Chondrocyte (in vitro differentiated cells): ENCODE measurements around the gene PRMT5. TPM values are rescaled to one million over a fixed set of nuclear protein-coding genes. Genes with fewer than 3 reads are reported as not detected.

Experiments
- DNase-seq: peaks from one replicate; pipeline ENCODE4 v3.0.0; 2021; ENCODE audit warnings: mixed read lengths, low spot score
- H3K27ac Mint-ChIP-seq: one replicate; pipeline ENCODE4 v1.8.0; 2021; ENCODE audit warnings: mild to moderate bottlenecking, moderate library complexity, mixed read lengths; ENCODE audit not compliant: unreplicated experiment
- H3K27me3 Mint-ChIP-seq: 2 replicates; pipeline ENCODE4 v1.8.0; 2021; ENCODE audit warnings: low read depth, mixed read lengths
- H3K36me3 Mint-ChIP-seq: 2 replicates; pipeline ENCODE4 v1.8.0; 2021; ENCODE audit warnings: low read depth, mixed read lengths
- H3K4me1 Mint-ChIP-seq: 2 replicates; pipeline ENCODE4 v1.8.0; 2021; ENCODE audit warnings: low read depth, mild to moderate bottlenecking, mixed read lengths
- H3K4me3 Mint-ChIP-seq: one replicate; pipeline ENCODE4 v1.8.0; 2021; ENCODE audit warnings: mild to moderate bottlenecking, moderate library complexity, mixed read lengths; ENCODE audit not compliant: unreplicated experiment
- H3K9me3 Mint-ChIP-seq: 2 replicates; pipeline ENCODE4 v1.8.0; 2021; ENCODE audit warnings: low read depth, mixed read lengths
- total RNA-seq: library from RNA; stranded (reverse); gene quantifications from 3 replicates; pipeline ENCODE4 v1.2.1, GENCODE V29; 2021
- TF ChIP-seq, protein P1 (sequence below): fragments of 200-600 bp; sonication (generic); IDR thresholded peaks from 2 replicates; pipeline ENCODE4 v1.5.0; 2021; ENCODE audit warnings: antibody characterized with exemption, mild to moderate bottlenecking, moderate library complexity

Gene PRMT5
- total RNA-seq, 1 donor from 2014 or later: 50.4 TPM

DNA sequence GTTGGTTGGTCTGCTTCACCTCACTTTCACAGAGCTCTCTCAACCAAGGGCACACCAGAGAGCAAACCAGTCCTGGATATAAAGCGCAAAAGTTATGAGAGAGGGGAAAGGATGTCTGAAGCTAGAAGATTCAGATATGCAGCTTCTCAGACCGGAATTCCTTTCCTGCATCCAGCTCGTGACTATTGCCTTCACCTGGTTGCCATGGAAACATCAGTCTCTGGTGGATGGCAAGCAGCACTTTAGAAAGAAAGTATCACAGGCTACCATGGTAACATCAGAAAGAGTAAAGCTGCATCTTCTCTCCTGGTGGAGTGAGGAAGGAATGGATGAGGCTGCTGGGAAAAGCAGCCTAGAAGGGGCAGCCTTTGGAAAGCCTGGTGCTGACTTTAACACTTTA is 32.4 kb downstream of the PRMT5 start:
- DNase-seq: no peak
- Mint-ChIP-seq H3K27me3 (no peaks in the 10 kb centered on the region), H3K4me1 (peaks cover 20% of the 10 kb centered on the region), H3K27ac (no peak overlapping the region), H3K4me3 (no peak overlapping the region), H3K36me3 (peaks cover 8% of the 10 kb centered on the region), H3K9me3 (no peaks in the 10 kb centered on the region)
- TF ChIP-seq, protein P1, sequence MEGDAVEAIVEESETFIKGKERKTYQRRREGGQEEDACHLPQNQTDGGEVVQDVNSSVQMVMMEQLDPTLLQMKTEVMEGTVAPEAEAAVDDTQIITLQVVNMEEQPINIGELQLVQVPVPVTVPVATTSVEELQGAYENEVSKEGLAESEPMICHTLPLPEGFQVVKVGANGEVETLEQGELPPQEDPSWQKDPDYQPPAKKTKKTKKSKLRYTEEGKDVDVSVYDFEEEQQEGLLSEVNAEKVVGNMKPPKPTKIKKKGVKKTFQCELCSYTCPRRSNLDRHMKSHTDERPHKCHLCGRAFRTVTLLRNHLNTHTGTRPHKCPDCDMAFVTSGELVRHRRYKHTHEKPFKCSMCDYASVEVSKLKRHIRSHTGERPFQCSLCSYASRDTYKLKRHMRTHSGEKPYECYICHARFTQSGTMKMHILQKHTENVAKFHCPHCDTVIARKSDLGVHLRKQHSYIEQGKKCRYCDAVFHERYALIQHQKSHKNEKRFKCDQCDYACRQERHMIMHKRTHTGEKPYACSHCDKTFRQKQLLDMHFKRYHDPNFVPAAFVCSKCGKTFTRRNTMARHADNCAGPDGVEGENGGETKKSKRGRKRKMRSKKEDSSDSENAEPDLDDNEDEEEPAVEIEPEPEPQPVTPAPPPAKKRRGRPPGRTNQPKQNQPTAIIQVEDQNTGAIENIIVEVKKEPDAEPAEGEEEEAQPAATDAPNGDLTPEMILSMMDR: no peak

DNA sequence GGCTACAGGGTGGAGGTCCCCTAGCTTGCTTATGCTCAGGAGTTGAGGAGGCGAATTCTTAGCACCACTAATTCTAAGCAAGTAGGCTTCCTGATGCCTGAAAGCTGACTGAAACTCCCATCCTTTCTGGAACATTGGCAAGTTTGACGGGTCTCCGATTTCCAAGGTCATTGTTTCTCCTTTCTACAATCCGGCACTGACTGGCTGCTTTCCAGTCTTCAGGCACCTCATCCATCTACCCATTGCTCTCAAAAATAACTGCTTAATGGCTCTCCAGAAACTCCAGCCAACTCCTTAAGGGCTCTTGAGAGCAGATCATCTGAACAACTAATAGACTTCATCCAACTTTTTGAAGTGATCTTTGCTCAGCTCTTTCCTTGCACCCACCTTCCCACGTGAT is 32.8 kb downstream of the PRMT5 start:
- Mint-ChIP-seq H3K36me3 (peaks cover 6% of the 10 kb centered on the region), H3K27ac (no peak overlapping the region), H3K27me3 (no peaks in the 10 kb centered on the region), H3K4me1 (peaks cover 20% of the 10 kb centered on the region), H3K4me3 (no peak overlapping the region), H3K9me3 (no peaks in the 10 kb centered on the region)
- no peak for DNase-seq
- TF ChIP-seq, protein P1: no peak

DNA sequence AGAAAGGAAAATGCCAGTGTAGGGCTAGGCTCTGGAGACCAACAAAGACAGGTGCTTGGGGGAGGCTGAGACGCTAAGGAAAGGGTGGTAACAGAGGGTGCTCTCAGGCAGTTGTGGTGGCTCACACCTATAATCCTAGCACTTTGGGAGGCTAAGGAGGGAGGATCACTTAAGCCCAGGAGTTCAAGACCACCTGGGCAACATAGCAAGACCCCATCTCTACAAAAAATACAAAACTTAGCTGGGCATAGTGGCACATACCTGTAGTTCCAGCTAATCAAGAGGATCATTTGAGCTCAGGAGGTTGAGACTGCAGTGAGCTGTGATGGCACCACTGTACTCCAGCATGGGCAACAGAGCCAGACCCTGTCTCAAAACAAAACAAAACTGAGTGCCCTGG is 33.8 kb downstream of the PRMT5 start:
- H3K9me3 Mint-ChIP-seq: no peaks in the 10 kb centered on the region
- no peak overlapping the region for H3K4me3 Mint-ChIP-seq
- H3K27me3 Mint-ChIP-seq: no peaks in the 10 kb centered on the region
- no peak for DNase-seq
- TF ChIP-seq, protein P1: no peak
- H3K36me3 Mint-ChIP-seq: peaks cover 3% of the 10 kb centered on the region
- H3K27ac Mint-ChIP-seq: no peak overlapping the region
- peaks cover 20% of the 10 kb centered on the region for H3K4me1 Mint-ChIP-seq

DNA sequence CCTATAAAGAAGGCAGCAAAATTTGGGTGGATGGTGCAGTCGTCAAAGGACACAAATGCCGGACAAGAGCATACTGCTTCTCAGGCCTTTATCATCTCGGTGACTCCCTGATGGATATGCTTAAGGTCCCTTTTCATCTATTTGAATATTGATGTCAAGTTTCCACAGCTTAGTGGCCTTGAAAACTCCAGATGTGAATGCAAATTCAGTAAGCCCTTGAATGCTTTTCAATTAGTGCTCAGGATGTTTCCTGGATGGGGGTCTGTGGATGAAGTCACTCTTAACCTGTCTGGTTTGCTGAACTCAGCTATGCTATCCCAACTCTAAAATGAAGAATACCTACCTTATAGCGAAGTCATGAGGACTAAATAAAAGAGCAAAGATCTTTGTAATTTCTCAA is 35.5 kb downstream of the PRMT5 start:
- no peaks in the 10 kb centered on the region for H3K9me3 Mint-ChIP-seq
- DNase-seq: no peak
- TF ChIP-seq, protein P1: no peak
- peaks cover 2% of the 10 kb centered on the region for H3K36me3 Mint-ChIP-seq
- peaks cover 9% of the 10 kb centered on the region for H3K4me1 Mint-ChIP-seq
- H3K4me3 Mint-ChIP-seq: no peak overlapping the region
- H3K27me3 Mint-ChIP-seq: no peaks in the 10 kb centered on the region
- no peak overlapping the region for H3K27ac Mint-ChIP-seq

DNA sequence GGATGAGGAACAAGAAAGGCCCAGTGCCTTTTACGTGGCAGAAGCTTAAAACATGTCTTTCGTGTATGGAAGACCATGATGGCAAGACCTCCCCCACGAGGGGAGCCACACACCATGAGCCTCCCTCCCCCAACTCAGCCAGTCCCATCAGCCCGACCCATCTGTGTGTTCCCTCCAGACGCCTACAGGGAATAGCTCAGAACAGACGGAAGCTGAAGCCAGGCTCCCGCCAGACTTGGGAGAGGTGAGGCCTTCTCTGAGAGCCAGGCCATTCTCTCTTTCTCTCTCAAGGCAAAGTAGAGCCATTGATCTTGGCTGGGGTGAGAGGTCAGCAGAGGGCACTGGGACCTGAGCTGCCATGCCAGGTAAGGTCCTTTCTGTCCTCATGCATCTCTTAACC is 36.7 kb downstream of the PRMT5 start:
- no peak for DNase-seq
- TF ChIP-seq, protein P1: no peak
- Mint-ChIP-seq H3K9me3 (no peaks in the 10 kb centered on the region), H3K27me3 (no peaks in the 10 kb centered on the region), H3K4me3 (no peak overlapping the region), H3K4me1 (peaks cover 6% of the 10 kb centered on the region), H3K27ac (no peak overlapping the region), H3K36me3 (peaks cover 2% of the 10 kb centered on the region)
